HG03342 (cell line): ENCODE results near the gene IFRD1.
"Not testable (repeated sequence)": the region's sequence is repeated elsewhere in the genome, so short reads cannot be mapped to it uniquely, and the experiment has no call there.

Experiments used
- ATAC-seq: cut with Tn5 transposase; IDR thresholded peaks from one replicate; pipeline ENCODE4 v1.9.1; 2021; ENCODE audit warnings: mild to moderate bottlenecking, moderate library complexity; ENCODE audit not compliant: unreplicated experiment

IFRD1 gene

DNA sequence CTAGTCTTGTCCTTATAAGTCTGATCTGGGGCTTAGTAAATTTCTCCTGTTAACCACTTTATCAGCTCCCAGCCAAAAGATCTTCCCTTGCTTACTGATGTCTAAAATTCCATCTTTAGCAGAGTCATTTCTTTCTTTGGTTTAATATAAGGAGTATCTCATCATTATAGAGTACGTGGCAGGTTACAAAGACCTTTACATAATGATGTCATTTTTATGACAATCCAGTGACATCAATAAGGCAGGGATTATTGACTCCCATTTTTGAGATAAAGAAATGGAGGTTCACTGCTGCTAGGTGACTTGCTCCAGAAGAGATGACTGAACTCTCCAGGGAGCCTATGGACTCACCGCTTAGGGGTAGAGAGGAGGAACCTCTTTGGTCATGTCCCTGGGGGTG is 8.1 kb upstream of the IFRD1 start:
- ATAC-seq = no peak

DNA sequence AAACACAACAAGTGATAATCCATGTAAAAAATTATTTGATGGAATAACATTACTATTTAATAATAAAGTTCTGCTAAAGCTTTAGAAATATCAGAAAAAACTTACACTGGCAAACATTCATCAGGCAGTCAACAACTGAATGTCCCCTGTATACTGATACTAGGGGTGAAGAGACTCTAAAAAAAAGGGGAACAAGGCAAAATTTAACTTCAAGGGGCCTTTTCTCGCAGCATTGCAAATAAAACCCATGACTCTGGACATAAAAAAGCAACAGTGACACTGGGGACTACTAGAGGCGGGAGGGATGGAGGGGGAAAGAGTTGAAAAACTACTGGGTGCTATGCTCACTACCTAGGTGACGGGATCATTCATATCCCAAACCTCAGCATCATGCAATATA is 5.8 kb upstream of the IFRD1 start:
- no peak for ATAC-seq

DNA sequence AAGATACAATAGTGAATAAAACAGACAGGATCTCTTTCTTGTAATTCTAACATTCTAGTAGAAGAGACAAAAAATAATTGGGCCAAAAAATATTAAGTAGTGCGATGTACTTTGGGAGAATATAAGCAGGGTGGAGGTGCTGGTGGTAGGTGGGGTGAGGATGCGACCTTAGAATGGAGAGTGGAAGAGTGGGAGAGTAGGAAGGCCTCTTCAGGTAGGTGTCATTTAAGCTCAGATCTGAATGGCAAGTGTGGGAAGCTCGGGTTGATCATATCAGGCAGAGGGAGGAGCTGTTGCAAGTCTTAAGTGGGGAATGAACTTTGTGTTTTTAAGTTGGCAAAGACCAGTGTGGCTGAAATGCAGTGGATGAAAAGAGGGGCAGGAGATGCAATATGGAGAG is 3.8 kb upstream of the IFRD1 start:
- no peak for ATAC-seq

DNA sequence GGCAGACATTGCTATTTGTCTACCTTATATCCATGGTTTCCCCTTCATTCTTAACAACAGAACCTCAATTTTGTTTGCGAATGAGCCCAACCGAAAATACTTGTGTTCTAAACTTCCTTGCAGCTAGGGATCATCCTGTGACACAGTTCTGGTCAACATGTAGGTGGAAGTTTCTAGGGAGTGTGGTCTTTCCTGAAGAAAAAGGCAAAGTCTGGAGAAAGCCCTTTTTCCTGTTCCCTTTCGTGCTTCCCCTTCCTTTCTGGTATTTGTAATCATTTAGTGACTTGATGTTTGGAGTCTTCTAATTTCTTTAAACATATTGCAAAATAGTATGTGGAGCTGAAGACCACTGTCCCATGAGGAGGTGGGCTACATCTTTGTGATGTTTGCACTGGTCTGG is 2.9 kb upstream of the IFRD1 start:
- ATAC-seq = no peak

DNA sequence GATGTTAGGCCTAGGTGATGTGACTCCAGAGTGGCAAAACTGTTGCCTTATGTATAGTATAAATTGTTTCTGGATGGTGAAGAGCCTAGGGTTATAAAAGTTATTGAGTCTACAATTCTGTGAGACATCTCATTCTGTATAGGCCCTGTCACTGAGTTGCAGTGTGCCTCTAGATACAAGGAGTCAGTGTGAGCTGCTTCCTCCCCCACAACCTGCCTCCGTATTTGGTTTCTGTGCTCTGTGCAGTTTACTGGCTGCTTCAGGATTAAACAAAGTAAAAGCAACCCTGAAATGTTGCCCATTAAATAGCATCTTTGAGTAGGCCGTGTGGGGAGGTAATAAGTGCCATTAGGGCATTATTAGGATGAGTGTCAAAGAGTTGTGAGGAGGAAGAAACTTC is 1.9 kb upstream of the IFRD1 start:
- no peak for ATAC-seq

DNA sequence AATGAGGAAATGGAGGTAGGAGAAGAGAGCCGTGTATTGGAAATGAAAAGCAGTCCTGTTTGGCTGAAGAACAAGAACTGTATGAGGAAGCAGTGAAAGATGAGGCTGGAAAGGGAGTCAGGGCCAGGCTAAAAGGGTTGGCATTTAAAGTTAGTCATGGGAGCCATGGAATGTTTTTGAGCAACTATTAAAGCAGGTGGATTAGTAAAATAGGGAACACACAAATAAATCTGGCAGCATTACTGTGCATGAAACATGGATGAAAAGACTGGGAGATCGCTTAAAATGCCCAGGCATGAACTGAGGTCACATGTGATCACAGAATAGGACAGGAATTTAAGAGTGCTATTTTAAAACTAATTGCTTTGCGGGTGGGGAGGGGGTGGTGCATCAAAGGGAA is 1.4 kb upstream of the IFRD1 start:
- no peak for ATAC-seq

DNA sequence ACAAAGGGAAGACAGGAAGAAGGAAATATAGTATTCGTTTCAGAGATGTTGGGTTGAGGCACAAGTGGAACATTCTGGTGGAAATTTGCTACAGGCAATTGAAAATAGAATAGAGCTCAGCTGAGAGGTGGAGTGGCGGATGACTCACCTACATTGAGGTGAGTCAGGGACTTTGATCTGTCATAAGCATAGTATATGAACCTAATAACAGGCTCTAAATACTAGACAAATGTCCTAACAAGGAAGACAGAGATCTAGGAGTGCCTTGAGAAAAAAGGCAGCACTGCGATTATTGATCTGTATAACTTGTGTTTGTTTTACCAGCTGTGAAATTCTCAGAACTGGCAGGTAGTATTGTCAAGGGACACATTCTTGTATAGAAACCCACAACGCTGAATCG is 907 bp upstream of the IFRD1 start:
- no peak for ATAC-seq

DNA sequence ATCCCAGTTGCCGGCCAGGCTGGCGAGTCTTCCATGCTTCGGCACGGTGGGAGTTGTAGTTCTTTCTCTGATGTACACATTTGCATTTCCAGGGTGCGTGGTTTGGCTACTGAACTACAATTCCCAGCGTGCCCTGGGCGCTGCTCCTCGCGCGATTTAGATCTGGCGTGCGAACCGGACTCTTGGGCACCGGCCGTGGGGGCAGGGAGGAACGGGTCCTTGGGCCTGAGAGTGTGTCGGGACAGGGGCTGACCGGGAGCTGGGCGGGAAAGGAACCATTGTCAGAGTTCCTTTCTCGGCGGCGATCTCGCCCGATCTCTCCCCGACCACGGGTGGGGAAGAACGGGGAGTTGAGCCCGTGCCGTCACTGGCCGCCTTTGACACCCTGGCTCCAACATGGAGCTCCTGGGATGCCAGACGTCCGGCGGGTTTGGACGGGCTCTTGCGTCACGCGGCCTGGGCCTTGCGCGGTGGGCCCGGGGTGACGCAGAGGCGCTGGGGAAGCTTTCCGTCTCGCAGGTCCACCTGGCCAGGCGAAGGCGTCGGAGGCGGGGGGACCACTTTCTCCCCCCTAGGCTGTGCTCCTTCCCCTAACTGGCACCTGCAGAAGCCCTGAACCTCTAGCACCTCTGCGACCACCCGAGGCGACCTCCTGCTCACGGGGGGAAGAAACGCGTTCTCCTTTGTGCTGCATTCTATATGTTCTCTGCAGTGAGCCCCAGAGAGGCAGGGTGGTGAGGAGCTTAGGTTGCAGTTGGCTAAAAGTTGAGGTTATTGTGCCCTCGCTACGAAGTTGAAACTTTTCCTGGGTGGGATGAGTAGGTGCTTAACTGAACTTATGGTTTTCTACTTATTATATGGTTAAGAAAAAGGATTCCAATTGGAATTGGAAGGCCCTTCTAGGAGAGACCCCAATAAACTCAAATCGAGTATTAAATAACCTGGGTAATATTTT is 824 bp downstream of the IFRD1 start:
- ATAC-seq = peak; percentile 82

DNA sequence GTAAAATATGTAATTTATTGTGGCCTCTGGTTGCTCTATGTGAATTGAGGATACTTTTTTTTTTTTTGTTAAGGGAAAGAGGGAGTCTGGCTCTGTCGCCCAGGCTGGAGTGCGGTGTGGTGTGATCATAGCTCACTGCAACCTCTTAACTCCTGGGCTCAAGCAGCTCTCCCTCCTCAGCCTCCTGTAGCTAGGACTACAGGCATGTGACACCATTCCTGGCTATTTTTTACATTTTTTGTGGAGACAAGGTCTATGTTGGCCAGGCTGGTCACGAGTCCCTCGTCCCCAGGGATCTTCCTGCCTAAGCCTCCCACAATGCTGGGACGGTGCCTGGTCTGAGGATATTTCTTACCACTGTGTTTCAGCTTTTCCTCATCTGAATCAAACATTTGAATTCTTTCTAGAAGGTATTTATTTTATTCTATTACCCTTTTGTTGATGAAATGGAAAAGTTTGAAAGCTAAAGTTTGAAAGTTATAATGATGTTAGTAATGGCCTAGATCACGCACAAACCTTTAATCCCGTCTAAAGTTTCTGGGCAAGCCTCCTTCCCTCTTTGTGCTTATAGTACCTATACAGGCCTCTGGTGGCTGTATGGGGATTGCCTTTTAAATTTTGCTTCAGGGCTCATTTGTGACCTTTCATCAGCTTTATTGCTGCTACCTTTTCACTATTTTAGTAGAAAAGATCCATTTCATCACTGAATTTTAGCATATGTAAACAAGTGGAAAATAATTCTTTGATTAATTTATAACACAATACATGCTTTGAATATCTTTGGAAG is 2.0 kb downstream of the IFRD1 start:
- no peak for ATAC-seq

DNA sequence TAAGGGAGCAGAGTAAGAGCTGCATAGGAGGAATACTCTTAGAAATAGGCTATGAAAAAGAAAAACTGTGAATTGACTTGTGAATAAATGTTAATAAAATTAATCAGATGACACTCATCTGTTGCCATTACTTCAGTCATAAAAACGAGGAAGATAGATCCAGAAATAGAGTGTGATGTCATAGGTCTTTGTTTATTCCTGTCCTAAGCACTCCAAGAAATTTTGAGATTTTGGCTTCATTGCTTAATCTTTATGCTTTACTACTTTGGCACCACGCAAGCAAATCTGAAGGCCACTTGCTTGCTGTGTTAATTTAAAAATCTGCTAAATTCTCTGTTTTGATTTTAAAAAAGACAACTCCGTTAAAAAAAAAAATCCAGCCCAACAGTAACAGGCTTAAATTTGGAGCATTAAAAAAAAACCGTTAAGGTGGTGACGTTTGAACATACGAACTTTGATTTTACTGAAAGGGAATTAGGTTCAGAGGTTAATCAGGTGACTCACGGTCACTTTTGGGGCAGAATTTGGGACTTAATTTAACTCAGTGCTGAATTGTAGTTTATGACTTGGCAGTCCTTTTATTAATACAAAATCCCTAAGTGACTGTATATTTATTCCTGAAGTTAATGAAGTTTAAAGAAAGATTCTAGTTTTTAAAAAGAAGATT is 3.4 kb downstream of the IFRD1 start:
- no peak for ATAC-seq

DNA sequence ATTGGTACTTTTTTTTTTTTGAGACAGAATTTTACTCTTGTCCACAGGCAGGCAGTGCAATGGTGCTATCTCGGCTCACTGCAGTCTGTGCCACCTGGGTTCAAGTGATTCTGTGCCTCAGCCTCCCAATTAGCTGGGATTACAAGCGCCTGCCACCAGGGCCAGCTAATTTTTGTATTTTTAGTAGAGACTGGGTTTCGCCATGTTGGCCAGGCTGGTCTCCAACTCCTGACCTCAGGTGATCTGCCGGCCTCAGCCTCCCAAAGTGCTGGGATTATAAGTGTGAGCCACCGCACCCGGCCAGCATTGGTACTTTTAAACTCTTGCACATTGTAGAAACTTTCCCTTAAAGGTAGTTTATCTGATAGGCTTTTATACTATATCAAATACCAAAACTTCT is 3.9 kb downstream of the IFRD1 start:
- ATAC-seq = not testable (repeated sequence)

DNA sequence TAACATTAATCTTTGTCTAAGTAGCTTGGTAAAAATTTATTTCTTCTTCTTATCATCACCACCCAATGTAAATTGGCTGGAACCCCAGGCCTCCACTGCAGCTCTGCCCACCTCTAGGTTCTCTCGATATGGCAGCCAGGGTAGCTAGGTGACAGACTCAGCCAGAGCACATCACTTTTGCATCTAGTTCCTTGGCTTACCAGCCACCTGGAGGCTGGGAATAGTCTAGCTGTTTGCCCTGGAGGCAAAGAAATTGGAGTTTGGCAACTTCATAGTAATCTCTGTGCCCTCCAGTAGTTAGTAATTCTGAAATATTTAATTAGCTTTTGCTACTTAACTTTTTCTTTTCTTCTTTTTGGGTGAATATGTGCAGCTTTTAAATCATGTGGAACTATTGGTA is 9.4 kb downstream of the IFRD1 start:
- ATAC-seq = no peak

DNA sequence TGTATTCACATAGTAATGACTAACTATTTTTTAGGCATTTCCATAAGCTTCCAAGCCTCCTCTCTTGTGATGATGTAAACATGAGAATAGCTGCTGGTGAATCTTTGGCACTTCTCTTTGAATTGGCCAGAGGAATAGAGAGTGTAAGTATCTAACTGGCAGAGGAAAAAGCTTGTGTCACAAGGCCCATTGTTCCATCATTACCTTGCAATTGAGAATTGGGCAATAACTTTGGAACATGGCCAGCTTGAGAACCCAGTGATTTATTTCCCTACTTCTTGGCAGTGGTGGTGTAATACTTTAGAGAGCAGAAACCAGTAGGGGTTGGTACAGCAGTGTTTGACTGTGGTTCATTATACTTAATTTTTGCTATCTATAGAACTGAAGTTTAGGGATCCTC is 12.0 kb downstream of the IFRD1 start:
- ATAC-seq = no peak

DNA sequence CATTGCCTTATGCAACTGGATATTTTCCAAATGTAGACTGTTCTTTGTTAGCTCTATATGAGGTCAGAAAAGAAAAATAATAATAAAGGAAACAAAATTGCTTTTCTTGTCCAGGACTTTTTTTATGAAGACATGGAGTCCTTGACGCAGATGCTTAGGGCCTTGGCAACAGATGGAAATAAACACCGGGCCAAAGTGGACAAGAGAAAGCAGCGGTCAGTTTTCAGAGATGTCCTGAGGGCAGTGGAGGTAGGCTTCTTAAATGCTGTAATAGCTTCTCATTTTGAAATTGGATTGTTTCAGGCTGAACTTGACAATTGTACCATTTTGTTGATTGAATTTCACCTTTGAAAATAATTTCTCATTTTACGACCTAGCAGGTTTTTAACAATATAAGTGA is 17.6 kb downstream of the IFRD1 start:
- no peak for ATAC-seq

DNA sequence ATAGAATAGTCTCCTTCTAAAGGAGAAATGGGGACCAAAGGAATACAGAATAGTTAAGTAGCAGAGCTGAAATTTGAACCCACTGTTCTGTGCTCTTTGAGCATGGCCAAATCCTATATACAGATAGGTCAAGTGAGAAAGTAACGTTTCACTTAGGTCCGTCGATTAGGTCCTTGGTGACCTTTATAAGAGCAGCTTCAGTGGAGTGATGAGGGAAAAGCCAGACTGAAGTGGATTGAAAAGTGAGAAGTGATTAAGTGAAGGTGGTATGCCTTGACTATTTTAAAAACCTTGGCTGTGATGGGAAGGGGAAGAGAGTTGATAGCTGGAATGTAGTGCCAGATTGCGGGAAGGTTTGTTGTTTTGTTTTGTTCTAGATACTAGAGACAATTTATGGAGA is 19.9 kb downstream of the IFRD1 start:
- no peak for ATAC-seq

DNA sequence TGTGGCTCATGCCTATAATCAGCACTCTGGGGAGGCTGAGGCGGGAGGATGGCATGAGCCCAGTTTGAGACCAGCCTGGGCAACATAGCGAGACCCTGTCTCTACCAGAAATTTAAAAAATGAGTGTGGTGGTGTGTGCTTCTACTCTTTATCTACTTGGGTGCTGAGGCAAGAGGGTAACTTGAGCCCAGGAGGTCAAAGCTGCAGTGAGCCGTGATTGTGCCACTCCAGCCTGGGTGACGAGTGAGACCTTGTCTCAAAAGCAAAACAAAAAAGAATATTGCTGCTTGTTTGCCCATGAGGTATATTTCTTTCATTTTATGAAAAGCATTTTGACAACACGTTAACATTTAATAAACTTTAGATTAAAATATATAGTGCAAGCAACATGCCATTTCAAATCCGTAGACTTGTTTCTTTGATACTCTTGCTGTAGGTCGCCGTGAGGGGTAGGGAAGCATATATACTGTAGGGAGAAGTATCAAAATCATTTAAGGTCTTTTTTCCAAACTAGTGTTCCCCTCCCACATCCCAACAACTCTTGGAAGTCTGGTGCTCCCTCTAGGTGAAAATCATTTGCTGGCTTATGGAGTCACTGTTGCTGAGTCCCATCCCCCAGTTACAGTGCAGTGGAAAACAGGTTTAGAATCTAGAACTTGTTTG is 26.3 kb downstream of the IFRD1 start:
- no peak for ATAC-seq

DNA sequence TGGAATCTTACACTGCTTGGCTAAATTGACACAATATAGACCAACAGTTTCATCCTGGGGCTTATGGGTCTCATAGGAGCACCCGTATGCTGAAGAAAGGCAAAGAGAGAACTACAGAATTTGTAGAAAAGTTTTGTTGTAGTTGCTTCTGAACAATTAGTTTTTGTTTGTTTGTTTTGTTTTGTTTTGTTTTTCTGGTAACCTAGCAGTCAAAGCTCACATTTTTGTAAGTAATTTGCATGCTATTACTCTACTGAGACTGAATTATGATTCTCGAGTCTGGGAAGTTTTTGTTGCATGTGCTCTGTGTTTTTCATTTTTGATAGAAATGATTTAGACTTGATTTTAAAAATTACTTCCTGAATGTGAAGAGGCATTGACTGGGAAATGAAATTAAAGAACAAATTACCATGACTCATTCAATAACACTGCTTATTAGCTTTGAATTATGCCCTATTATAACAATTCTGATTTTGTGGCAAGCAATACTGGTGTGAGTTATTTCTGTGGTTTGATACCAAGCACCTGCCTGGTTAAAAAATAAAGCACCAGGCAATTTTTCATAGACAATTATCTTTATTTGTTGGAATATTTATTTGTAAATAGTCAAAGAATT is 31.0 kb downstream of the IFRD1 start:
- ATAC-seq = no peak

DNA sequence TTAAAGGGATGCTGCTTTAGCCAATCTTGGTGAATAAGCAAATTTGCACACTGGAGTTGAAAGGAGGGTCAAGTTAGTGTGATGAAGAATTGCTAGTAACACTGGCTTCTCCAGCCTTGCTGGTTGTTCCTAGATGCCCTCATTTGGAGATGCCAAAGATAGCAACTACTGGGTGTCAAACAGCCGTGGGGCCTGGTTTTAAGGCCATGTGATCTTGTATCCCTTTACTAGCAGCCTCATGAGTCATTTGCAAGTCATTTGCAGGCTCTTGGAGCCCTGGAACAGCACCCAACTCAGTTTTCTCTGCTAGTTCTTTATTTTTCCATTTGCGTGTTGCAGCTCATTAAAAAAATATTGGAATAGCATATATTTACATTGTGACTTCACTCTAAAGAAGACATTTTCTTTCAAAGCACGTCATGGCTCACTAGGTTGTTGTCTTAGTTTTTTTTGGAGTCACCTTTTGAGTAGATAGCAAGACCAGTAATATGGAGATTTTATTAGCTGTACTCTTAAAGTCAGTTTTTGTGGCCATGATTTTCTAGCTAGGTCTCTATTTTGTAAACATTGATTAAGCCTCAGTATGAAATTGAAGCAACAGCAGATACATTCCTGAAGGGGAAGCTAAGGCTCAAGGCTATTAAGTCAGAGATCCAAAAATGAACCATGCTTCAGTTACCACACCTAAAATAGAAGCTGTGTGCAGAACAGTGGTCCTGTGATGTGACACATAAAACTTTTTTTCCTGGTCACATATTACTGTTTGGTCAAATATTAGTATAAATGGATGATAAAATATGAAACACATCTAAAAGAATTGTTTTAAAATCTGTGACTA is 31.8 kb downstream of the IFRD1 start:
- ATAC-seq = no peak

DNA sequence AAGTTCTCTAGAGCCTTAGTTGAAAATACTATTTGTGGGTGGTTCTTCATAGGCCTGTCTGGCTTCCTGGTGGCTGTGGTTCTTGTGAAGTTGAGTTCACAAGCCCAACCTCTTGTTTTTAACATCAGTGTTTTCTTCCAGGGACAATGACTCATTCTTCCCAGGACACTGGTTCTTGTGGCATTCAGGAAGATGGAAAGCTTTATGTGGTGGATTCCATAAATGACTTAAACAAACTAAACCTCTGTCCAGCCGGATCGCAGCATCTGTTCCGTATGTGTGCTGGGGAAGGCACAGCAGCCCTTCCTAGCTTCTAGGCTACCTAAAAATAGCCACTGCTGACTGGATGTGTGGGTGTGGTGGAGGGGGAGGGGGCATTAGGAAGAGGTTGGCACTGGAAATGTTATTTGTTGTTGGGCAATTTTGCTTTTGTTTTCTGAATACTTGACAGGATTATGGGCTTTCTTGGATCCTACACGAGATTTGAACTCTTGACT is 34.5 kb downstream of the IFRD1 start:
- ATAC-seq = no peak

DNA sequence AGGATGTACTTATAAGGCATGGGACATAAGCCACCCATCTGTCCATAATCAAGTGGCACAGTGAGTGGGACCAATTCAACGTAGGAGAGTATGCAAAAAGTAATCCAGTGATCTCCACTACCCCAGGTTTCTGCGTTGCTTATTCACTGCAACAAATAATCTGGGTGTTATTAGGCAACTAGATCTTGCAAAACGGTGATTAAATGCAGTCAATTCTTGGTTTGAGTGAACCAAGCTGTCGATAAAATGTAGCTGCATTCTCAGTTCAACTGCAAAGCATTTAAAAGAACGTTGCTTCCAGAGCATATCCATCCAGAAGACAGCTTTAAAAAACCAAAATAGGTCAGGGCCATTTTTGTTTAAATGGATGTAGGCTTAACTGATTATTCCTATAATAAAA is 35.5 kb downstream of the IFRD1 start:
- no peak for ATAC-seq
